K562 (cell line): ENCODE data around the gene PPCDC. TPM values are rescaled to one million over a fixed set of nuclear protein-coding genes. Genes with fewer than 3 reads are reported as not detected.
A peak's percentile ranks its signal among the peaks of the same experiment; 100 is the strongest.

Experiments
- ARID4B ChIP-seq: sonication (generic); formaldehyde crosslinking; IDR thresholded peaks from 2 replicates; pipeline ENCODE4 v1.8.0; 2022; ENCODE audit warnings: mild to moderate bottlenecking, missing genetic modification reagents
- CXXC5 ChIP-seq: fragments of 250-450 bp; sonication (Bioruptor Pico); IDR thresholded peaks from 2 replicates; pipeline ENCODE4 v1.8.0; 2022; ENCODE audit warnings: inconsistent platforms, mild to moderate bottlenecking, moderate library complexity
- MAFF ChIP-seq: IDR thresholded peaks from 2 replicates; pipeline ENCODE4 v1.6.1; 2012; ENCODE audit warnings: low read length, improper control_type of control experiment
- MYC ChIP-seq, 2 experiments: fragments of 250-450 bp in 1 of 2; sonication (Bioruptor Pico) in 1 of 2; IDR thresholded peaks; 2 replicates each; pipeline versions ENCODE4 v1.5.1 to v1.6.1; 2012 to 2021; ENCODE audit warnings: low read depth in 2 of 2, borderline replicate concordance in 1 of 2, improper control_type of control experiment in 1 of 2, low read length in 1 of 2, mild to moderate bottlenecking in 1 of 2, moderate library complexity in 1 of 2
- NCOA6 ChIP-seq: fragments of 450-650 bp; IDR thresholded peaks from 2 replicates; pipeline ENCODE4 v1.6.1; 2017; ENCODE audit warnings: mild to moderate bottlenecking
- RBM15 ChIP-seq: fragments of 200-400 bp; formaldehyde crosslinking; IDR thresholded peaks from 2 replicates; pipeline ENCODE4 v1.6.1; 2018; ENCODE audit warnings: mild to moderate bottlenecking, low read length, moderate library complexity; ENCODE audit not compliant: insufficient read depth
- SPI1 ChIP-seq: IDR thresholded peaks from 2 replicates; pipeline ENCODE4 v1.6.1; 2011; ENCODE audit warnings: low read depth, low read length, control low read depth, borderline replicate concordance
- TEAD1 ChIP-seq, 2 experiments: fragments of 450-650 bp in 1 of 2; sonication (generic) in 1 of 2; formaldehyde crosslinking; IDR thresholded peaks; 2 replicates each; pipeline versions ENCODE4 v1.4.0 to v1.8.0; 2020 to 2022; ENCODE audit warnings: mild to moderate bottlenecking in 2 of 2, missing genetic modification reagents in 1 of 2
- VEZF1 ChIP-seq: fragments of 200-800 bp; sonication (Bioruptor generic); IDR thresholded peaks from 2 replicates; pipeline ENCODE4 v1.6.1; 2017; ENCODE audit warnings: missing genetic modification characterization, missing compliant biosample characterization
- XRCC4 ChIP-seq: IDR thresholded peaks from one replicate; pipeline ENCODE4 v1.6.1; 2011; ENCODE audit not compliant: insufficient read depth, insufficient read length; ENCODE audit errors: extremely low read depth
- ZNF121 ChIP-seq: sonication (generic); formaldehyde crosslinking; conservative IDR thresholded peaks from 2 replicates; pipeline ENCODE4 v1.8.0; 2022; ENCODE audit warnings: missing genetic modification reagents
- ZNF277 ChIP-seq: fragments of 250-450 bp; sonication (Bioruptor Pico); IDR thresholded peaks from 2 replicates; pipeline ENCODE4 v1.8.0; 2022; ENCODE audit warnings: inconsistent platforms, mild to moderate bottlenecking, moderate library complexity, borderline replicate concordance
- ZNF395 ChIP-seq: fragments of 200-800 bp; sonication (Bioruptor generic); IDR thresholded peaks from 2 replicates; pipeline ENCODE4 v1.6.1; 2017; ENCODE audit warnings: missing genetic modification characterization, missing compliant biosample characterization
- ZNF589 ChIP-seq: fragments of 200-800 bp; sonication (Bioruptor generic); IDR thresholded peaks from 2 replicates; pipeline ENCODE4 v1.6.1; 2016; ENCODE audit warnings: low read depth, missing genetic modification characterization, missing compliant biosample characterization
- polyA plus RNA-seq, 8 experiments: library from polyadenylated mRNA; depleted of rRNA in 4 of 8; stranded (reverse) in 5 of 8; unstranded in 3 of 8; fragments of >200 nt; fragmentation: Nextera tagmentation in 2 of 8; fragmentation: Illumina TruSeq in 1 of 8; extraction: Ambion mirVana in 2 of 8; extraction: Trizol in 1 of 8; gene quantifications; 2 replicates each; pipeline versions ENCODE4 v1.2.1 to v1.2.3, GENCODE V29; 2011 to 2014; ENCODE audit warnings: inconsistent platforms in 1 of 8, missing spikeins in 1 of 8
- total RNA-seq, 7 experiments: library from RNA; depleted of rRNA in 6 of 7; stranded (reverse); fragments of >200 nt in 6 of 7; fragmentation: Illumina TruSeq in 2 of 7; extraction: Trizol in 2 of 7; gene quantifications; 2 replicates each; pipeline versions ENCODE4 v1.2.1 to v1.2.3, GENCODE V29; 2011 to 2021; ENCODE audit warnings: low replicate concordance in 1 of 7

Gene PPCDC
- total and polyA plus RNA-seq, 9 of the 15 experiments (the other 6 are each of a cell fraction or from before 2014, with no cell fraction given): 10.9 to 53.6 (median 16.7) TPM

DNA sequence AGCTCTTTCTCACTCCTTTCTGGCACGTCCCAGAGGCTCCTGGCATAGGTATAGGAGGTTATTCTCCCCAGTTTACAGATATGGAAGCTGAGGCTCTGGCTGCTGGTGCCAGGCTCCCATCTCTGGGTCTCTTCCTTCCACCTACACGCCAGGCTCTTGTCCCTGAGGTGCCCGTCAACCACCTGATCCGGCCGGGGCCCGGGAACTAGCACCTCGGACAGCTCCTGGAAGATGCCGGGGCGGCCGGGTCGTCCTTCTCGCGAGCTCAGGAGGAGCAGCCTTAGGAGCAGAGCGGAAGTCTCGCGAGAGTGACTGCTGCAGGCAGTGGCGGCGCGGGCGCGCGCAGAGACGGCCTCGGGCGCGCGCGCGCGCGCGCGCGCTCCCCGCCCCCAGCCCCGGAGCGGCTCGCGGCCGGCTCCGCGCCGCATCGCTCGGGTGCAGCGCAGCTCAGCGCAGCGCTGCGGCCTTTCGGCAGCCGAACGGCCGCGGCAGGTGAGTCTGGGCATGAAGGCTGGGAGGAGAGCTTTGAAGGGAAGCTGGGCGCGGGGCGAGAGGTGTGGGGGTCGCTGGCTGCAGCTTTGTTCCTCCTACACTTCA, 28.1 kb upstream of the PPCDC start, which contains the start of gene SCAMP5 (continued):
- TF ChIP-seq VEZF1 (CRISPR knock-in tag) (peak; percentile 61), MYC (IDR thresholded peaks at IDR 0.05; ENCODE audit: low read depth, low read length) (0 out of 2 replicates have a peak, but pooled peaks have one; percentile 16), MYC (CRISPR knock-in tag; IDR thresholded peaks at IDR 0.05; ENCODE audit: borderline replicate concordance, low read depth) (no peak), CXXC5 (peak; percentile 84), ZNF277 (CRISPR knock-in tag) (no peak), XRCC4 (no peak), ZNF395 (peak; percentile 96), MAFF (peak; percentile 50; the same call in 1 of the 2 replicates), ZNF121 (CRISPR knock-in tag) (no peak), RBM15 (no peak), TEAD1 (CRISPR knock-in tag; IDR thresholded peaks at IDR 0.05) (peak in 1 of 2 experiments; percentile 88; a peak in 1 of 4 replicates), ARID4B (CRISPR knock-in tag) (peak; percentile 86), SPI1 (peak; percentile 48; the same call in 1 of the 2 replicates), NCOA6 (0 out of 2 replicates have a peak, but pooled peaks have one; percentile 50), ZNF589 (CRISPR knock-in tag) (peak; percentile 75)
